A549 treated with dexamethasone at 1 μM for 4 hours (cell line): ENCODE results near the gene GATD1. TPM values are rescaled to one million over a fixed set of nuclear protein-coding genes. Genes with fewer than 3 reads are reported as not detected.

Experiments used
- total RNA-seq: library from RNA; stranded (reverse); fragments of 200-300 nt; extraction: Qiagen RNA extraction; gene quantifications from 5 replicates; pipeline ENCODE4 v1.2.3, GENCODE V29; 2022

GATD1 gene, protein sequence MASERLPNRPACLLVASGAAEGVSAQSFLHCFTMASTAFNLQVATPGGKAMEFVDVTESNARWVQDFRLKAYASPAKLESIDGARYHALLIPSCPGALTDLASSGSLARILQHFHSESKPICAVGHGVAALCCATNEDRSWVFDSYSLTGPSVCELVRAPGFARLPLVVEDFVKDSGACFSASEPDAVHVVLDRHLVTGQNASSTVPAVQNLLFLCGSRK
- 30.9 to 49.4 TPM (median 44.9 TPM) in 5 replicates for total RNA-seq

DNA sequence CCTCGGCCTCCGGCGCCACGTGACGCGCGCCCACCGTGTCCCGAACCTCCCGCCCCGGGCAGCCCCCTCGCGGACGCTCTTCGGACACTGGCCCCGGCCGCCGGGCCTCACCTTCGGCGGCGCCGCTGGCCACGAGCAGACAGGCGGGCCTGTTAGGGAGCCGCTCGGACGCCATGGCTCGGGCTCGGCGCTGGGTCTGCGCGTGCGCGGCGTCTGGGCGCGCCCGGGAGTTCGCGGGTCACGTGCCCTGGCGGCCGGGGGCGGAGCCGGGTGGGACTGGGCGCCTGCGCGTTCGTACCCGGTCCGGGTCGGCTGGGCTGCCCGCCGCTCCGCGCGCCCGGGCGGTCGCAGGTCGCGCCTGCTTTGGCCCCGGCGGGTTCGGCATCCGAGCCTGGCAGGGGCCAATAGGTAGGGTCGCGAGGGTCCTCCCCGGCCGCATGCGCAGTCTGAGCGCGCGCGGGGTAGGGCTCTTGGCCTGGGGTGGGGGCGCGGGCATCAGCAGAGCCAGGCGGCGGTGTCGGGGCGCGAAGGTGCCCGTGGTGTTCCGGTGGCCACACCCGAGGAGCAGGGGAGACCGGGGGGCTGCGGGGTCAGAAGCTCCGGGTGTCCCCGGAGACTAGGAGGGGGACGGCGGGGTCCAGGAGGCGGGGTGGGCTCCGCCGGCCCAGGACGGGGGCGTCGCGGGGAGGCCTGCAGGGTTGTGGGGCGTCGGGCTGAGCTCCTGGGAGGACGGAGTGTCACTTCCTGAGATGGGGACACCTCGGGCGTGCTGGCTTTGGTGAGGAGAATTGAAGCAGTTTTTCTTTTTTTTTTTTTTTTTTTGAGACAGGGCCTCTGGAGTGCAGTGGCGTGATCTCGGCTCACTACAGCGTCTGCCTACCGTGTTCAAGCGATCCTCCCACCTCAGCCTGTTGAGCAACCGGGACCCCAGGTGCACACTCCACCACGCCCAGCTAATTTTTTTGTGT, at the start of gene GATD1:
Gene GATD1 (minus strand): TSS at position 200 of the 968 bp plus-strand sequence. CDS start 25 bp downstream, at position 175.

DNA sequence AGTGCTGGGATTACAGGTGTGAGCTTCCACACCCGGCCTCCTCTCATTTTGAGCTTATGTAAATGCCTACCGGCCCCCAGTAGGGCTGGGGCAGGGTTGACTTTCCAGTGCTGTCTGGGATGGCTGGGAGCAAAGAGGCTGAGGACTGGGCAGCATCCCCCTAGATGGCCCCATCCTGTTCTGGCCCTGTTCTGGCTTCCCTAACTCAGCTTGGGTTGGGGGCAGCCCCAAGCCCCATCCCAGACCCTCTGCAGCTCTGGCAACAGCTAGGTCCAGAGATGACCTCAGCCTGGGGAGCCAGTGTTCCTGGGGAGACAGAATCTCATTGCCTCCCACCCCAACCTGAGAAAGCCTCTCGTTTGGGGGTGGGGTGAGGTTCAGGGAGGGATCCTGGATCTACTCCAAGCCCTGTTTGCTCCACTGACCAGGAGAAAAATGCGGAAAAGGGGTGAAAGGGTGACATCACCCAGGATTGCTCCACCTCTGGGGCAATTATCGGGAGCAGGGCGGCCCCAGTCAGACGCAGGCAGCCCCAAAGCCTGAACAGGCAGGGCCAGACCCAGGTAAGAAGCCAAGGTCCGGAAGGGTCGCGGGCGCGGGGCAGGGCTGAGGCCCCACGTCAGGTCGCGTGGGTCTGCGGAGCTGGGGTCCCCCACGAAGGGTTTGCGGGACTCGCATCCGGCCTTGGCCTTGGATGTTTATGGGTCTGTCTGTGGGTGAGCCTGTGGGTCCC, 41.3 kb upstream of the GATD1 start, which contains the start of gene PNPLA2:
Gene PNPLA2 (plus strand): TSS at position 519 of the 733 bp plus-strand sequence. CDS start 805 bp downstream, outside the sequence.

DNA sequence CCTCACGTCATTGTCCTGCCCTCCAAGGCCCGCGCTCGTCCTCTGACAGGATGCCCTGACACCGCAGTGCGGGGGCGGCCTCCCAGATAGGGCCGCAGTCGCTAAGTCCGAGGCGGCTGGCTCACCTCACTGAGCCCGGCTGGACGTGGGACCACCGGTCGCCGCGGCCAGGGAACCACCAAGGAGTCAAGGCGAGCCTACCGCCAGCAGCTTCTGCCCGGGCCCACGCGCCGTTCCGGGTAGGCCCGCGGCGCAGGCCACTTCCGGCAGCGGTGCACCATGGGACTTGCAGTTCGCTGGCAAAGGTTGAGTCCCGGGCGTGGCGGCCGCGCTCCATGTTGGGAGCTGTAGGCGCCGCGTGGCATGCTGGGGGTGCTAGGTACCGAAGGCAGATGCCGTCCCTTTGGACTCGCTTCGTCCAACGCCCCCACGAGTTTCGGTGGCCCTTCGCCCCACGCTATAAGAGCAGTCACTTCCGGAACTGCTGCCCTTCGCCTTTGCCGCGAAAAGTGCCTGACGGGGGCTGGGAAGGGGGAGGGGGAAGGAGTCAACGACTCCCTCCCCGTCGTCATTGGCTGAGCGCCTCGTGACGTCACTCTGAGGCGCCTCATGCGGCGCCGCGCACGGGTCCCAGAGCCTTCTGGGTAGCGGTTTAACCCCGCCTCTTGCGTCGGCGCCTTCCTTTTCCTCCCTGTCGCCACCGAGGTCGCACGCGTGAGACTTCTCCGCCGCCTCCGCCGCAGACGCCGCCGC, 32.2 kb upstream of the GATD1 start, which contains the start of gene RPLP2:
Gene RPLP2 (plus strand): TSS at position 681 of the 753 bp plus-strand sequence. CDS start 268 bp downstream, outside the sequence.

DNA sequence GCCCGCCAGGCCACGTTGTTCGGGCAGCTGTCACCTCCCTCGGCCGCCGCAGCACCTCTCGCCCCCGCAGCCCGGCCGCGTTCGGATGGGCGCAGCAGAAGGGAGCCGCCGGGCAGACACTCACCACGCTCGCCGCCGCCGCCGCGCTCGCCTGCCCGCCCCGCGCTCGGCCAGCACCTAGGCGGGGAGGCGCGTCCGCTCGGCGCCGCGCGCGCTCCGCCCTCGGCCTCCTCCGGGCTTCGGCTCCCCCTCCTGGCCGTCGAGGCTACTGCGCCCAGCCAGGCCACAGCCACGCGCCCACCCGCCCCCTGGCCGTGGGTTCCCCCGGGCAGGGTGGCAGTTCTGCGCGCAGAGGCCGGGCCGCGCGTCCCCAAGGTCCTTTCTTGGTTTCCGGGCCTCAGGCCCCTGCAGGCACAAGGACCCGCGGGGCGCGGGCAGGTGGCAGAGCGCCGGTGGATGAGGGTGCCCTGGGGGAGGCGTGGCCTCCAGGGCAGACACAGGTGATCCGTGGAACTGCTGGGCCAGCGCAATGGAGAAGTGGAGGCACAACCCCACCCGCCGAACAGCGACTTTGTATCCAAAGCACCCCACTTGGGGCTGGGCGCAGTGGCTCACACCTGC, 20.9 kb upstream of the GATD1 start, which contains the start of gene SLC25A22:
Gene SLC25A22 (minus strand): TSS at position 189 of the 621 bp plus-strand sequence. CDS start 3,275 bp downstream, outside the sequence.

DNA sequence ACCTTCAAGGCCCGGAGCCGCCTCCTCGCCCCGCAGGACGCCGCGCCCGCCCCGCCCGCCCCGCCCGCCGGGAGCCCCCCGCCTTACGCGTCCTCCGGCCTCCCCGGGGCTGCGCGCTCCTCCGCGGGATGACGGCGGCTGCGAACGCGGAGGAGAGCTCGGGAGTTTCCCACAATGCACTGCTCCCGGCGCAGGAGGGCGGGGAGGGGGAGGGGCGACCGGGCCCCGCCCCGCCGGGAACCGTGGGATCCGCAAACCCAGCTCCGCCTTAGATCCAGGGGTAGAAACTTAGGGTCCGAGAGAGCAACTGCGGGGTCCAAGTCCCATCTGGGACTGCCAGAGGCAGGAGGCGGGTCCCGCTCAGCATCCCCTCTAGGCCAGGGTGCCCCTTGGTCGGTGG, 12.7 kb upstream of the GATD1 start, which contains the start of gene CEND1:
Gene CEND1 (minus strand): TSS at position 148 of the 400 bp plus-strand sequence. CDS start 1,514 bp downstream, outside the sequence.

DNA sequence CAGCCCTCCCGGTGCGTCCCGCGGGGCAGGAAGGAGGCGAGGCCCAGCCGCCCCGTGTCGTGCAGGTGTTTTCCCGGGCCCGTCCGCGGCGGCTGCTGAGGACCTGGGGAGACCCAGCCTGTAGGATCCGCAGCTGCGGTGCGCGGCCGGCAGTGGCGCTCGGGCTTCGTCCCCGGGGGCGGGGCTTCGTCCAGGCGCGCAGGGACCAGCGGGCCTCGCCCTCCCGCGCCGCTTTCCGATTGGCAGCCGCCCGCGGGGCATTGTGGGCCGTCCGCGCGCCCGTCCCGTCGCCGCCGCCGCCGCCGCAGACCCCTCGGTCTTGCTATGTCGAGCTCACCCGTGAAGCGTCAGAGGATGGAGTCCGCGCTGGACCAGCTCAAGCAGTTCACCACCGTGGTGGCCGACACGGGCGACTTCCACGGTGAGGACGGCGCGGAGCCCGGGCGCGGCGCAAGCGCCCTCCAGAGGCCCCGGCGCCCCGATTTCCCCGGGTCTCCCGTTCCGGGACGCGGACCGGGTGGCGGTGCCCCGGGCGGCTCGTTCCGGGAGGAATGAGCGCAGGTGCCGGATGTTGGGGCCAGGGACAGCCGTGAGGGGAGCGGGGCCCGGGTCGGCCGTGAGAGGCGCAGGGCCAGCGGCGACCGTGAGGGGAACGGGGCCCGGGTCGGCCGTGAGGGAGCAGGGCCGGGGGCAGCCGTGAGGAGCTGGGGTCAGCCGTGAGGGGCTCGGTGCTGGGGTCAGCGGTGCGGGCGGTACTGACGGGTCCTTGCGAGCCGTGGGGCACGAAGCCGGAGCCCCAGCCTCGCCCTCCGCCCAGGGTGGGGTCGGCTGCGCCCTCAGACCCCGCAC, 29.9 kb downstream of the GATD1 start, which contains the start of gene TALDO1:
Gene TALDO1 (plus strand): TSS at position 307 of the 849 bp plus-strand sequence. CDS start 18 bp downstream, at position 325.

Other genes with a start within 250 kb of the GATD1 start
- 111 to 166 TPM (median 143 TPM) in 5 replicates for gene HRAS, start 241.9 kb downstream of the GATD1 start, total RNA-seq
- 0.52 to 1.1 TPM (median 0.98 TPM) in 5 replicates for gene LRRC56, start 240.0 kb downstream of the GATD1 start, total RNA-seq
- gene LMNTD2, start 216.7 kb downstream of the GATD1 start, total RNA-seq, result 1.6 to 3.4 TPM (median 2.4 TPM) in 5 replicates
- gene RASSF7, start 216.5 kb downstream of the GATD1 start, total RNA-seq, result 53.9 to 61.7 TPM (median 58.5 TPM) in 5 replicates
- gene PHRF1, start 201.0 kb downstream of the GATD1 start, total RNA-seq, result 25.8 to 45.8 TPM (median 43.4 TPM) in 5 replicates
- 6.6 to 9.0 TPM (median 7.0 TPM) in 5 replicates for gene IRF7, start 161.5 kb downstream of the GATD1 start, total RNA-seq
- gene CDHR5, start 152.5 kb downstream of the GATD1 start, total RNA-seq, result 0.06 to 0.34 TPM (median 0.07 TPM) in 5 replicates
- not detected in 5 replicates for gene SCT, start 150.3 kb downstream of the GATD1 start, total RNA-seq
- gene DRD4, start 140.2 kb downstream of the GATD1 start, total RNA-seq, result 0.23 to 0.54 TPM (median 0.36 TPM) in 4 of 5 replicates, not detected in the other
- gene DEAF1, start 82.3 kb downstream of the GATD1 start, total RNA-seq, result 31.2 to 36.9 TPM (median 34.5 TPM) in 5 replicates
- 7.9 to 10.0 TPM (median 8.4 TPM) in 5 replicates for gene TMEM80, start 81.7 kb downstream of the GATD1 start, total RNA-seq
- 63.5 to 125 TPM (median 102 TPM) in 5 replicates for gene EPS8L2, start 71.3 kb downstream of the GATD1 start, total RNA-seq
- gene TALDO1, start 30.0 kb downstream of the GATD1 start, total RNA-seq, result 383 to 445 TPM (median 388 TPM) in 5 replicates
- 1.7 to 3.3 TPM (median 2.3 TPM) in 5 replicates for gene CEND1, start 12.6 kb upstream of the GATD1 start, total RNA-seq
- gene SLC25A22, start 20.8 kb upstream of the GATD1 start, total RNA-seq, result 18.6 to 34.0 TPM (median 32.8 TPM) in 5 replicates
- 7.6 to 15.0 TPM (median 12.6 TPM) in 5 replicates for gene PIDD1, start 27.7 kb upstream of the GATD1 start, total RNA-seq
- gene RPLP2, start 32.5 kb upstream of the GATD1 start, total RNA-seq, result 1,768 to 2,076 TPM (median 1,880 TPM) in 5 replicates
- 33.5 to 55.0 TPM (median 51.9 TPM) in 5 replicates for gene PNPLA2, start 41.4 kb upstream of the GATD1 start, total RNA-seq
- 5.0 to 6.6 TPM (median 6.1 TPM) in 5 replicates for gene CRACR2B, start 50.4 kb upstream of the GATD1 start, total RNA-seq
- 740 to 821 TPM (median 802 TPM) in 5 replicates for gene CD151, start 55.5 kb upstream of the GATD1 start, total RNA-seq
- 594 to 742 TPM (median 681 TPM) in 5 replicates for gene POLR2L, start 65.0 kb upstream of the GATD1 start, total RNA-seq
- gene TSPAN4, start 65.4 kb upstream of the GATD1 start, total RNA-seq, result 137 to 186 TPM (median 171 TPM) in 5 replicates
- 69.7 to 78.1 TPM (median 73.9 TPM) in 5 replicates for gene CHID1, start 133.3 kb upstream of the GATD1 start, total RNA-seq
- gene AP2A2, start 148.4 kb upstream of the GATD1 start, total RNA-seq, result 28.0 to 43.8 TPM (median 38.8 TPM) in 5 replicates